Measurements from ENCODE around the gene LGALS4.
"Not testable (repeated sequence)": the region's sequence is repeated elsewhere in the genome, so short reads cannot be mapped to it uniquely, and the experiment has no call there.

DNA sequence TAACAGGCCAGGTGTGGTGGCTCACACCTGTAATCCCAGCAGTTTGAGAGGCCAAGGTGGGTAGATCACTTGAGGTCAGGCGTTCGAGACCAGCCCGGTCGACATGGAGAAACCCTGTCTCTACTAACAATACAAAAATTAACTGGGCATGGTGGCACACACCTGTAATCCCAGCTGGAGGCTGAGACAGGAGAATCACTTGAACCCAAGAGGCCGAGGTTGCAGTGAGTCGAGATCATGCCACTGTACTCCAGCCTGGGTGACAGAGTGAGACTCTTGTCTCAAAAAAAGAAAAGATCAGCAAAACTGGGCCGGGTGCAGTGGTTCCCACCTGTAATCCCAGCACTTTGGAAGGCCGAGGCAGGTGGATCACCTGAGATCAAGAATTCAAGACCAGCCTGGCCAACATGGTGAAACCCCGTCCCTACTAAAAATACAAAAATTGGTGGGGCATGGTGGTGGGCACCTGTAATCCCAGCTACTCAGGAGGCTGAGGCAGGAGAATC lies 50.8 kb downstream of the LGALS4 start:
- TF ChIP-seq, protein P1, sequence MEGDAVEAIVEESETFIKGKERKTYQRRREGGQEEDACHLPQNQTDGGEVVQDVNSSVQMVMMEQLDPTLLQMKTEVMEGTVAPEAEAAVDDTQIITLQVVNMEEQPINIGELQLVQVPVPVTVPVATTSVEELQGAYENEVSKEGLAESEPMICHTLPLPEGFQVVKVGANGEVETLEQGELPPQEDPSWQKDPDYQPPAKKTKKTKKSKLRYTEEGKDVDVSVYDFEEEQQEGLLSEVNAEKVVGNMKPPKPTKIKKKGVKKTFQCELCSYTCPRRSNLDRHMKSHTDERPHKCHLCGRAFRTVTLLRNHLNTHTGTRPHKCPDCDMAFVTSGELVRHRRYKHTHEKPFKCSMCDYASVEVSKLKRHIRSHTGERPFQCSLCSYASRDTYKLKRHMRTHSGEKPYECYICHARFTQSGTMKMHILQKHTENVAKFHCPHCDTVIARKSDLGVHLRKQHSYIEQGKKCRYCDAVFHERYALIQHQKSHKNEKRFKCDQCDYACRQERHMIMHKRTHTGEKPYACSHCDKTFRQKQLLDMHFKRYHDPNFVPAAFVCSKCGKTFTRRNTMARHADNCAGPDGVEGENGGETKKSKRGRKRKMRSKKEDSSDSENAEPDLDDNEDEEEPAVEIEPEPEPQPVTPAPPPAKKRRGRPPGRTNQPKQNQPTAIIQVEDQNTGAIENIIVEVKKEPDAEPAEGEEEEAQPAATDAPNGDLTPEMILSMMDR (IDR thresholded peaks at IDR 0.05): not testable (repeated sequence)
- not testable (repeated sequence) for TF ChIP-seq POLR2AphosphoS5, POLR2A (IDR thresholded peaks at IDR 0.05)

All from sigmoid colon (tissue), 4 donors.